IMR-90 (cell line): ENCODE data around the gene SHISAL2B. TPM values are rescaled to one million over a fixed set of nuclear protein-coding genes. Genes with fewer than 3 reads are reported as not detected.

Source experiments
- ATAC-seq: fragments of 200-7000 bp; cut with Tn5 transposase; 2 replicates; pipeline ENCODE4 v1.9.1; 2020; ENCODE audit warnings: low read depth, mild to moderate bottlenecking, moderate library complexity
- BruUV-seq: library from RNA; stranded (reverse); fragments of 400-500 nt; replicated peaks from 2 replicates; lab custom pipeline; 2021; lab: Mats Ljungman, UMichigan
- CTCF ChIA-PET: fragments of 300-600 bp; formaldehyde crosslinking; extraction: SDS; loops from one replicate; lab custom pipeline; 2021; ENCODE audit warnings: antibody characterized with exemption; lab: Yijun Ruan, JAX
- POLR2A ChIA-PET: fragments of 300-600 bp; sonication (Branson Sonifier 250); formaldehyde crosslinking; loops from one replicate; lab custom pipeline; 2022; ENCODE audit warnings: antibody characterized with exemption; ENCODE audit not compliant: unreplicated experiment; lab: Charles Lee
- DNase-seq: peaks from one replicate; pipeline ENCODE4 v3.0.0; 2013
- H2AFZ ChIP-seq: replicated peaks from 2 replicates; pipeline ENCODE3; 2013; ENCODE audit warnings: low read length, mild to moderate bottlenecking; ENCODE audit not compliant: poor library complexity
- H2AK5ac ChIP-seq: 2 replicates; pipeline ENCODE4 v1.6.1; 2013; ENCODE audit warnings: low read depth, low read length, inconsistent platforms
- H2AK9ac ChIP-seq: replicated peaks from 2 replicates; pipeline ENCODE3; 2013; ENCODE audit warnings: mild to moderate bottlenecking, low read depth, low read length, moderate library complexity; ENCODE audit not compliant: poor library complexity
- H2BK120ac ChIP-seq: 2 replicates; pipeline ENCODE4 v1.6.1; 2013; ENCODE audit warnings: low read depth, low read length, inconsistent platforms
- H2BK15ac ChIP-seq: 3 replicates; pipeline ENCODE4 v1.6.1; 2013; ENCODE audit warnings: low read depth, low read length, inconsistent platforms
- H2BK20ac ChIP-seq: 2 replicates; pipeline ENCODE4 v1.6.1; 2013; ENCODE audit warnings: low read depth, mild to moderate bottlenecking, inconsistent platforms, low read length, moderate library complexity
- H2BK5ac ChIP-seq: 2 replicates; pipeline ENCODE4 v1.6.1; 2013; ENCODE audit warnings: mild to moderate bottlenecking, low read depth, low read length, inconsistent platforms; ENCODE audit not compliant: poor library complexity, severe bottlenecking
- H3K14ac ChIP-seq: replicated peaks from 2 replicates; pipeline ENCODE4 v1.6.1; 2013; ENCODE audit warnings: low read depth, low read length, inconsistent platforms
- H3K18ac ChIP-seq: 2 replicates; pipeline ENCODE4 v1.6.1; 2013; ENCODE audit warnings: low read depth, low read length, control low read depth
- H3K23ac ChIP-seq: 2 replicates; pipeline ENCODE4 v1.6.1; 2013; ENCODE audit warnings: low read depth, low read length, inconsistent platforms
- H3K27ac ChIP-seq: 2 replicates; pipeline ENCODE4 v1.5.1; 2013; ENCODE audit warnings: mild to moderate bottlenecking, control low read depth, low read length; ENCODE audit not compliant: insufficient read depth
- H3K27me3 ChIP-seq: 2 replicates; pipeline ENCODE4 v1.6.1; 2013; ENCODE audit warnings: low read length; ENCODE audit not compliant: control insufficient read depth, insufficient read depth
- H3K36me3 ChIP-seq: 2 replicates; pipeline ENCODE4 v1.6.1; 2013; ENCODE audit warnings: low read length, mixed read lengths; ENCODE audit not compliant: control insufficient read depth, insufficient read depth
- H3K4ac ChIP-seq: 2 replicates; pipeline ENCODE4 v1.6.1; 2013; ENCODE audit warnings: low read depth, low read length, inconsistent platforms
- H3K4me1 ChIP-seq: 2 replicates; pipeline ENCODE4 v1.6.1; 2013; ENCODE audit warnings: low read length, mixed read lengths; ENCODE audit not compliant: control insufficient read depth, insufficient read depth
- H3K4me2 ChIP-seq: 2 replicates; pipeline ENCODE4 v1.6.1; 2013; ENCODE audit warnings: low read depth, mild to moderate bottlenecking, control low read depth, low read length, moderate library complexity
- H3K4me3 ChIP-seq: 2 replicates; pipeline ENCODE4 v1.5.1; 2013; ENCODE audit warnings: low read depth, mild to moderate bottlenecking, control low read depth, low read length, moderate library complexity; ENCODE audit not compliant: insufficient read depth
- H3K56ac ChIP-seq: 2 replicates; pipeline ENCODE4 v1.6.1; 2013; ENCODE audit warnings: low read length, inconsistent platforms; ENCODE audit not compliant: insufficient read depth; ENCODE audit errors: extremely low read depth
- H3K79me1 ChIP-seq, 2 experiments: 2 replicates each; pipeline ENCODE4 v1.6.1; 2013; ENCODE audit warnings: low read length in 2 of 2, inconsistent platforms in 1 of 2, low read depth in 1 of 2
- H3K9ac ChIP-seq: 2 replicates; pipeline ENCODE4 v1.6.1; 2013; ENCODE audit warnings: low read depth, low read length, control low read depth
- H3K9me1 ChIP-seq: 2 replicates; pipeline ENCODE4 v1.6.1; 2013; ENCODE audit warnings: low read length, inconsistent platforms; ENCODE audit not compliant: insufficient read depth
- H3K9me3 ChIP-seq: 2 replicates; pipeline ENCODE4 v1.6.1; 2013; ENCODE audit warnings: low read length; ENCODE audit not compliant: control insufficient read depth, insufficient read depth
- H4K20me1 ChIP-seq: 2 replicates; pipeline ENCODE4 v1.6.1; 2013; ENCODE audit warnings: low read length, inconsistent platforms; ENCODE audit not compliant: insufficient read depth
- H4K5ac ChIP-seq: 2 replicates; pipeline ENCODE4 v1.6.1; 2013; ENCODE audit warnings: mild to moderate bottlenecking, low read depth, low read length, control low read depth
- H4K8ac ChIP-seq, 2 experiments: 2 replicates each; pipeline ENCODE4 v1.6.1; 2013; ENCODE audit warnings: low read depth in 2 of 2, low read length in 2 of 2, control low read depth in 1 of 2, inconsistent platforms in 1 of 2
- H4K91ac ChIP-seq: 2 replicates; pipeline ENCODE4 v1.6.1; 2013; ENCODE audit warnings: low read depth, low read length, inconsistent platforms; ENCODE audit not compliant: insufficient read depth
- CEBPB ChIP-seq: IDR thresholded peaks from 2 replicates; pipeline ENCODE4 v1.6.1; 2012; ENCODE audit warnings: low read depth, low read length, improper control_type of control experiment
- CHD1 ChIP-seq: IDR thresholded peaks from 2 replicates; pipeline ENCODE4 v1.6.1; 2012; ENCODE audit warnings: low read depth, low read length, improper control_type of control experiment
- FOS ChIP-seq: fragments of 150-350 bp; IDR thresholded peaks from 2 replicates; pipeline ENCODE4 v1.6.1; 2016; ENCODE audit warnings: low read depth, low read length
- MAFK ChIP-seq: IDR thresholded peaks from 2 replicates; pipeline ENCODE4 v1.6.1; 2012; ENCODE audit warnings: low read depth, low read length, improper control_type of control experiment
- MAZ ChIP-seq: IDR thresholded peaks from 2 replicates; pipeline ENCODE4 v1.6.1; 2012; ENCODE audit warnings: low read depth, mild to moderate bottlenecking, low read length, improper control_type of control experiment, moderate library complexity, borderline replicate concordance
- MXI1 ChIP-seq: IDR thresholded peaks from 2 replicates; pipeline ENCODE4 v1.6.1; 2012; ENCODE audit warnings: low read depth, mild to moderate bottlenecking, low read length, moderate library complexity, borderline replicate concordance
- NFE2L2 ChIP-seq: fragments of 150-350 bp; IDR thresholded peaks from 2 replicates; pipeline ENCODE4 v1.6.1; 2016; ENCODE audit warnings: low read depth, mild to moderate bottlenecking, low read length
- POLR2A ChIP-seq: IDR thresholded peaks from 2 replicates; pipeline ENCODE4 v1.6.1; 2012; ENCODE audit warnings: mild to moderate bottlenecking, low read depth, low read length
- RAD21 ChIP-seq: IDR thresholded peaks from 2 replicates; pipeline ENCODE4 v1.6.1; 2012; ENCODE audit warnings: low read length, improper control_type of control experiment
- RCOR1 ChIP-seq: IDR thresholded peaks from 2 replicates; pipeline ENCODE4 v1.6.1; 2012; ENCODE audit warnings: mild to moderate bottlenecking, low read length, improper control_type of control experiment; ENCODE audit not compliant: insufficient replicate concordance
- RFX5 ChIP-seq: IDR thresholded peaks from 2 replicates; pipeline ENCODE4 v1.8.0; 2012; ENCODE audit warnings: low read depth, mild to moderate bottlenecking, low read length, moderate library complexity
- SMC3 ChIP-seq: fragments of 150-350 bp; IDR thresholded peaks from 2 replicates; pipeline ENCODE4 v1.6.1; 2016; ENCODE audit warnings: low read depth, mild to moderate bottlenecking, antibody characterized with exemption, low read length, moderate library complexity
- WGBS, 2 experiments: methylation state at CpG; one replicate each; pipeline versions ENCODE4 v1.1.5 to v1.1.7; 2013; ENCODE audit warnings: missing lambda C conversion rate in 2 of 2; ENCODE audit not compliant: insufficient read length in 1 of 2; ENCODE audit errors: extremely low coverage in 2 of 2; 5-methylcytosine and 5-hydroxymethylcytosine counted together
- dilution Hi-C: fragments of 300-500 bp; cut with HindIII; formaldehyde crosslinking; loops from one replicate; pipeline ENCODE4 v1.14.3; 2018; ENCODE audit warnings: low sequenced_read_pairs; ENCODE audit not compliant: unreplicated experiment
- in situ Hi-C: fragments of 300-500 bp; cut with MboI; formaldehyde crosslinking; loops from 3 replicates; pipeline ENCODE4 v1.14.3; 2019; ENCODE audit warnings: low sequenced_read_pairs, inconsistent platforms, mixed read lengths
- intact Hi-C: fragments of 100-400 bp; cut with micrococcal nuclease; formaldehyde crosslinking; loops from 2 replicates; pipeline ENCODE4 v1.10.0; 2022
- polyA plus RNA-seq, 3 experiments: library from polyadenylated mRNA; depleted of rRNA; stranded (reverse); fragments of >200 nt; gene quantifications; 2 replicates each; pipeline ENCODE4 v1.2.3, GENCODE V29; 2012; ENCODE audit warnings: low replicate concordance in 1 of 3
- total RNA-seq: library from RNA; depleted of rRNA; stranded (reverse); fragments of >200 nt; gene quantifications from 2 replicates; pipeline ENCODE4 v1.2.3, GENCODE V29; 2012
- TF ChIP-seq, protein P1 (sequence below): conservative IDR thresholded peaks from 2 replicates; pipeline ENCODE4 v1.5.1; 2012; ENCODE audit warnings: mild to moderate bottlenecking, low read depth, low read length, improper control_type of control experiment
- TF ChIP-seq, protein P2 (sequence below): fragments of 150-350 bp; IDR thresholded peaks from 2 replicates; pipeline ENCODE4 v1.6.1; 2017; ENCODE audit warnings: mild to moderate bottlenecking, antibody characterized with exemption, low read length, low read depth
- TF ChIP-seq, protein P3 (sequence below): fragments of 150-350 bp; IDR thresholded peaks from 2 replicates; pipeline ENCODE4 v1.6.1; 2016; ENCODE audit warnings: low read depth, mild to moderate bottlenecking, low read length, moderate library complexity, borderline replicate concordance

The SHISAL2B gene
- total and polyA plus RNA-seq, 2 of the 4 experiments (the other 2 are of a cell fraction): not detected

DNA sequence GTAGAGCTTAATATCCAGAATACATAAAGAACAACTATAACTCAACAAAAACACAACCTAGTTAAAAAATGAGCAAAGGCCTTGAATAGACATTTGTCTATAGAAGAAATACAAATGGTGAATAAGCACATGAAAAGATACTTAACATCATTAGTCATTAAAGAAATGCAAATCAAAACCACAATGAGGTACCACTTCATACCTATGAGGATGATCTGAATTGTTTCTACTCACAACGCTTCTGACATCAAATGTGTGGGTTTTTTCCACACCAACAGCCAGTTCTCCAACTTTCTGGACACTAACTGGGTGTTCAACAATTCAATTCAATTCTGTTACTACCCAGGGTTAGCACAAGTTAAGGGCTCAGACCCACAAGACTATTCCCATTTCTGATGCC is 56.1 kb downstream of the SHISAL2B start:
- no peak for ATAC-seq
- CTCF ChIA-PET: interaction anchor here (0.5 kb wide), 1 partner anchor 1414 kb away, joined by 4 read pairs; no protein-coding TSS in a partner anchor

More for the DNA sequence above, 56.1 kb downstream of the SHISAL2B start:
- no peaks in the 10 kb centered on the region for H3K9me3 ChIP-seq
- no peak overlapping the region for H3K18ac ChIP-seq
- TF ChIP-seq FOS (no peak), MAZ (no peak), CHD1 (no peak), MXI1 (no peak), MAFK (no peak), SMC3 (no peak), POLR2A (no peak), RFX5 (no peak), NFE2L2 (no peak), RCOR1 (no peak), CEBPB (no peak), RAD21 (no peak)
- TF ChIP-seq, protein P1, sequence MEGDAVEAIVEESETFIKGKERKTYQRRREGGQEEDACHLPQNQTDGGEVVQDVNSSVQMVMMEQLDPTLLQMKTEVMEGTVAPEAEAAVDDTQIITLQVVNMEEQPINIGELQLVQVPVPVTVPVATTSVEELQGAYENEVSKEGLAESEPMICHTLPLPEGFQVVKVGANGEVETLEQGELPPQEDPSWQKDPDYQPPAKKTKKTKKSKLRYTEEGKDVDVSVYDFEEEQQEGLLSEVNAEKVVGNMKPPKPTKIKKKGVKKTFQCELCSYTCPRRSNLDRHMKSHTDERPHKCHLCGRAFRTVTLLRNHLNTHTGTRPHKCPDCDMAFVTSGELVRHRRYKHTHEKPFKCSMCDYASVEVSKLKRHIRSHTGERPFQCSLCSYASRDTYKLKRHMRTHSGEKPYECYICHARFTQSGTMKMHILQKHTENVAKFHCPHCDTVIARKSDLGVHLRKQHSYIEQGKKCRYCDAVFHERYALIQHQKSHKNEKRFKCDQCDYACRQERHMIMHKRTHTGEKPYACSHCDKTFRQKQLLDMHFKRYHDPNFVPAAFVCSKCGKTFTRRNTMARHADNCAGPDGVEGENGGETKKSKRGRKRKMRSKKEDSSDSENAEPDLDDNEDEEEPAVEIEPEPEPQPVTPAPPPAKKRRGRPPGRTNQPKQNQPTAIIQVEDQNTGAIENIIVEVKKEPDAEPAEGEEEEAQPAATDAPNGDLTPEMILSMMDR: no peak
- TF ChIP-seq, protein P2, sequence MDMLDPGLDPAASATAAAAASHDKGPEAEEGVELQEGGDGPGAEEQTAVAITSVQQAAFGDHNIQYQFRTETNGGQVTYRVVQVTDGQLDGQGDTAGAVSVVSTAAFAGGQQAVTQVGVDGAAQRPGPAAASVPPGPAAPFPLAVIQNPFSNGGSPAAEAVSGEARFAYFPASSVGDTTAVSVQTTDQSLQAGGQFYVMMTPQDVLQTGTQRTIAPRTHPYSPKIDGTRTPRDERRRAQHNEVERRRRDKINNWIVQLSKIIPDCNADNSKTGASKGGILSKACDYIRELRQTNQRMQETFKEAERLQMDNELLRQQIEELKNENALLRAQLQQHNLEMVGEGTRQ: no peak
- TF ChIP-seq, protein P3, sequence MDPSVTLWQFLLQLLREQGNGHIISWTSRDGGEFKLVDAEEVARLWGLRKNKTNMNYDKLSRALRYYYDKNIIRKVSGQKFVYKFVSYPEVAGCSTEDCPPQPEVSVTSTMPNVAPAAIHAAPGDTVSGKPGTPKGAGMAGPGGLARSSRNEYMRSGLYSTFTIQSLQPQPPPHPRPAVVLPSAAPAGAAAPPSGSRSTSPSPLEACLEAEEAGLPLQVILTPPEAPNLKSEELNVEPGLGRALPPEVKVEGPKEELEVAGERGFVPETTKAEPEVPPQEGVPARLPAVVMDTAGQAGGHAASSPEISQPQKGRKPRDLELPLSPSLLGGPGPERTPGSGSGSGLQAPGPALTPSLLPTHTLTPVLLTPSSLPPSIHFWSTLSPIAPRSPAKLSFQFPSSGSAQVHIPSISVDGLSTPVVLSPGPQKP: no peak
- H3K36me3 ChIP-seq: peaks cover 2% of the 10 kb centered on the region
- intact Hi-C loops (no loop called here), in situ Hi-C loops (no loop called here), dilution Hi-C loops (no loop called here)
- no peaks in the 10 kb centered on the region for H3K27me3 ChIP-seq
- no peak overlapping the region for H2AK9ac ChIP-seq
- no peak overlapping the region for H3K4me3 ChIP-seq
- H2BK20ac ChIP-seq: no peak overlapping the region
- H3K4me1 ChIP-seq: no peaks in the 10 kb centered on the region
- no peak overlapping the region for H3K14ac ChIP-seq
- H3K4ac ChIP-seq: no peak overlapping the region
- POLR2A ChIA-PET: no interaction called here
- H2BK5ac ChIP-seq: no peak overlapping the region
- no peak overlapping the region for H4K91ac ChIP-seq
- WGBS, 2 experiments: no CpG with 5 or more reads among the region's 1 CpG
- no peak overlapping the region for H3K27ac ChIP-seq
- H3K23ac ChIP-seq: no peak overlapping the region
- no peak overlapping the region for H2BK120ac ChIP-seq
- no peak overlapping the region for H3K56ac ChIP-seq
- BruUV-seq: no TSS peak
- H2BK15ac ChIP-seq: no peak overlapping the region
- H3K9me1 ChIP-seq: peaks cover 3% of the 10 kb centered on the region
- peaks cover 18 to 29% of the 10 kb centered on the region in 2 experiments for H3K79me1 ChIP-seq
- no peak overlapping the region for H4K5ac ChIP-seq
- H4K20me1 ChIP-seq: no peaks in the 10 kb centered on the region
- no peak overlapping the region for H3K4me2 ChIP-seq
- H3K9ac ChIP-seq: no peak overlapping the region
- DNase-seq: peak; percentile 41
- no peak overlapping the region for H2AFZ ChIP-seq
- H2AK5ac ChIP-seq: no peak overlapping the region
- H4K8ac ChIP-seq: no peak overlapping the region
